Nephron (organoid): Measurements from ENCODE around the gene DNAJC2.
A peak's percentile ranks its signal among the peaks of the same experiment; 100 is the strongest.

Experiments
- H3K27ac Mint-ChIP-seq, 3 experiments: 2 replicates each; pipeline ENCODE4 v1.8.0; 2020; ENCODE audit warnings: mixed read lengths in 3 of 3, mild to moderate bottlenecking in 2 of 3, moderate library complexity in 1 of 3
- H3K27me3 Mint-ChIP-seq: 2 replicates; pipeline ENCODE4 v1.8.0; 2021; ENCODE audit warnings: low read depth, mild to moderate bottlenecking, moderate library complexity, mixed read lengths
- H3K36me3 Mint-ChIP-seq: 2 replicates; pipeline ENCODE4 v1.8.0; 2020; ENCODE audit warnings: low read depth, mixed read lengths
- H3K4me1 Mint-ChIP-seq: 2 replicates; pipeline ENCODE4 v1.8.0; 2020; ENCODE audit warnings: mixed read lengths
- H3K4me3 Mint-ChIP-seq, 3 experiments: 2 replicates each; pipeline ENCODE4 v1.8.0; 2020; ENCODE audit warnings: mild to moderate bottlenecking in 3 of 3, mixed read lengths in 3 of 3, moderate library complexity in 2 of 3
- H3K9me3 Mint-ChIP-seq: 2 replicates; pipeline ENCODE4 v1.8.0; 2020; ENCODE audit warnings: mixed read lengths
- TF ChIP-seq, protein P1 (sequence below), 3 experiments: fragments of 200-600 bp; sonication (generic); IDR thresholded peaks; one replicate each; pipeline ENCODE4 v1.5.0; 2021; ENCODE audit warnings: antibody characterized with exemption in 3 of 3; ENCODE audit not compliant: unreplicated experiment in 3 of 3

Gene DNAJC2

DNA sequence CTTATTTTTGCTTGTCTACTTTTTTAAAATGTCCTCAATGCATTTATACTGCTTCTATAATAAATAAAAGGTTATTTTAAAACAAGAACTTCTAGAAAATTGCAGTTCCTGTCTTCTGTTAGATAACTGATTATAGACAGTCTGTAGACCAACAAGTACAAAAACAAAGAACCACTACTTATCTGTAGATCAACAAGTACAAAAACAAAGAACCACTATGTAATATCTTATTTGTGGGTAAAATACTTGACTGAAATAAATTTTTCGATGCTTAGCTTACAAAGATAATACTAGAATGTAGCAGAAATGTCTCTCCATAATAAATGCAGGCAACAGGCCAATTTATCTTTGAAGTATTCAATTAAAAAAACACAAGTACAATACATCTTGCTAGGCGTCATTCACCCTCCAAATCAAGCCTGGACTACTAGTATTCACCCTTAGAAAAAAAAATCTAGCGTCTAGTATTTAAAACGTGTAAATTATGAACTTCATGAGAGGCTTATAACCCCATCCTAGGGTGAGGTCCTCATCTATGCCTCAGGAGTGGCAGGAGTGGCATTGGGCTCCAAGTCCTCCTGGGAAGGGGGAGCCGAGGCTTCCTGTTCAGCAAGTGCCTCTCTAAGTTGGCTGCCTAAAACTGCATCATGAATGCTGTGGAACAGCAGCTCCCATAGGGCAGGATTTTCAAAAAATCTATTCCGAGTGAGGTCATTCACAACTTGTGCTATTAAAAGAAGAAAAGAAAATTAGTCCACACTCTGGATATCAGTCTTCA lies 29.5 kb upstream of the DNAJC2 start:
- TF ChIP-seq, protein P1, sequence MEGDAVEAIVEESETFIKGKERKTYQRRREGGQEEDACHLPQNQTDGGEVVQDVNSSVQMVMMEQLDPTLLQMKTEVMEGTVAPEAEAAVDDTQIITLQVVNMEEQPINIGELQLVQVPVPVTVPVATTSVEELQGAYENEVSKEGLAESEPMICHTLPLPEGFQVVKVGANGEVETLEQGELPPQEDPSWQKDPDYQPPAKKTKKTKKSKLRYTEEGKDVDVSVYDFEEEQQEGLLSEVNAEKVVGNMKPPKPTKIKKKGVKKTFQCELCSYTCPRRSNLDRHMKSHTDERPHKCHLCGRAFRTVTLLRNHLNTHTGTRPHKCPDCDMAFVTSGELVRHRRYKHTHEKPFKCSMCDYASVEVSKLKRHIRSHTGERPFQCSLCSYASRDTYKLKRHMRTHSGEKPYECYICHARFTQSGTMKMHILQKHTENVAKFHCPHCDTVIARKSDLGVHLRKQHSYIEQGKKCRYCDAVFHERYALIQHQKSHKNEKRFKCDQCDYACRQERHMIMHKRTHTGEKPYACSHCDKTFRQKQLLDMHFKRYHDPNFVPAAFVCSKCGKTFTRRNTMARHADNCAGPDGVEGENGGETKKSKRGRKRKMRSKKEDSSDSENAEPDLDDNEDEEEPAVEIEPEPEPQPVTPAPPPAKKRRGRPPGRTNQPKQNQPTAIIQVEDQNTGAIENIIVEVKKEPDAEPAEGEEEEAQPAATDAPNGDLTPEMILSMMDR (IDR thresholded peaks at IDR 0.05; ENCODE audit: unreplicated experiment in 3 of 3) = no peak
- no peaks in the 10 kb centered on the region for H3K4me1 Mint-ChIP-seq
- H3K27ac Mint-ChIP-seq = no peak overlapping the region
- H3K9me3 Mint-ChIP-seq = no peaks in the 10 kb centered on the region
- H3K27me3 Mint-ChIP-seq = peaks cover 4% of the 10 kb centered on the region
- H3K4me3 Mint-ChIP-seq = no peak overlapping the region
- peaks cover 4% of the 10 kb centered on the region for H3K36me3 Mint-ChIP-seq

- no peak overlapping the region for H3K27ac Mint-ChIP-seq
- TF ChIP-seq, protein P1 (IDR thresholded peaks at IDR 0.05; ENCODE audit: unreplicated experiment in 3 of 3) = no peak
- no peaks in the 10 kb centered on the region for H3K27me3 Mint-ChIP-seq
- no peak overlapping the region for H3K4me3 Mint-ChIP-seq
- peaks cover 42% of the 10 kb centered on the region for H3K36me3 Mint-ChIP-seq
- H3K9me3 Mint-ChIP-seq = no peaks in the 10 kb centered on the region
- no peaks in the 10 kb centered on the region for H3K4me1 Mint-ChIP-seq
Observed at GRCh38 chr7:103369432-103369831, 24.9 kb upstream of the DNAJC2 start.

DNA sequence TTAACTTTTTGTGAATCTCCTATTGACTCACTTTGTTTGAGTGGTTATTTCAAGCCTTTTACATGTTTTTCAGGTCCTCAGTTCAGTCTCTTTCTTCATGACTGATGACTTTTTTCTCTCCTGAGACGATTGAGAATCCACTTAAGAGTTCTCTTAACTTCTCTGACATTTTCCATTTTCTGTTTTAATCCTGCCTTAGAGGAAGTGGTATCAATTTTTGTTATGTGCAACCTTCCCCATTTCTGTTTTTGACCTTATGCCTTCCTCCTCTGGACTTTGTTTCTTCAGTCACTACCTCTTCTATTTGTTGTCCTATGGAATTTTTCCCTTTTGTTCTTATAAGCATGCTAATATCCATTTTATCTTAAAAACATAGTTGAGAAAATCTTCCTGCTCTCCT lies 5.2 kb upstream of the DNAJC2 start:
- Mint-ChIP-seq H3K27me3 (no peaks in the 10 kb centered on the region), H3K4me1 (peaks cover 48% of the 10 kb centered on the region), H3K4me3 (peak overlapping the region; percentile 67 to 100 (median 95)), H3K9me3 (no peaks in the 10 kb centered on the region), H3K36me3 (peaks cover 9% of the 10 kb centered on the region), H3K27ac (peak overlapping the region; percentile 8 to 52 (median 8))
- TF ChIP-seq, protein P1 (IDR thresholded peaks at IDR 0.05; ENCODE audit: unreplicated experiment in 3 of 3) = no peak

- H3K9me3 Mint-ChIP-seq = no peaks in the 10 kb centered on the region
Observed at GRCh38 chr7:103348959-103349358, 4.4 kb upstream of the DNAJC2 start.

GRCh38 chr7:103348452-103348851 lies 3.9 kb upstream of the DNAJC2 start:
- Mint-ChIP-seq H3K27me3 (no peaks in the 10 kb centered on the region), H3K4me1 (peaks cover 51% of the 10 kb centered on the region), H3K36me3 (peaks cover 9% of the 10 kb centered on the region), H3K27ac (peak overlapping the region; percentile 98), H3K4me3 (peak overlapping the region; percentile 95 to 100 (median 96)), H3K9me3 (no peaks in the 10 kb centered on the region)
- TF ChIP-seq, protein P1 (IDR thresholded peaks at IDR 0.05; ENCODE audit: unreplicated experiment in 3 of 3) = no peak

More at GRCh38 chr7:103348959-103349358, 4.4 kb upstream of the DNAJC2 start:
- Mint-ChIP-seq H3K4me1 (peaks cover 51% of the 10 kb centered on the region), H3K36me3 (peaks cover 9% of the 10 kb centered on the region), H3K4me3 (peak overlapping the region; percentile 95 to 100 (median 96)), H3K27ac (peak overlapping the region; percentile 73 to 98 (median 98)), H3K27me3 (no peaks in the 10 kb centered on the region)
- TF ChIP-seq, protein P1 (IDR thresholded peaks at IDR 0.05; ENCODE audit: unreplicated experiment in 3 of 3) = no peak
